IMR-90 (cell line): ENCODE results near the gene OR52N2.

ENCODE experiments used
- CHD1 ChIP-seq: IDR thresholded peaks from 2 replicates; pipeline ENCODE4 v1.6.1; 2012; ENCODE audit warnings: low read depth, low read length, improper control_type of control experiment
- POLR2A ChIP-seq: IDR thresholded peaks from 2 replicates; pipeline ENCODE4 v1.6.1; 2012; ENCODE audit warnings: mild to moderate bottlenecking, low read depth, low read length
- RAD21 ChIP-seq: IDR thresholded peaks from 2 replicates; pipeline ENCODE4 v1.6.1; 2012; ENCODE audit warnings: low read length, improper control_type of control experiment
- TF ChIP-seq, protein P1 (sequence below): conservative IDR thresholded peaks from 2 replicates; pipeline ENCODE4 v1.5.1; 2012; ENCODE audit warnings: mild to moderate bottlenecking, low read depth, low read length, improper control_type of control experiment
- TF ChIP-seq, protein P2 (sequence below): fragments of 150-350 bp; IDR thresholded peaks from 2 replicates; pipeline ENCODE4 v1.6.1; 2016; ENCODE audit warnings: low read depth, mild to moderate bottlenecking, low read length, moderate library complexity, borderline replicate concordance

DNA sequence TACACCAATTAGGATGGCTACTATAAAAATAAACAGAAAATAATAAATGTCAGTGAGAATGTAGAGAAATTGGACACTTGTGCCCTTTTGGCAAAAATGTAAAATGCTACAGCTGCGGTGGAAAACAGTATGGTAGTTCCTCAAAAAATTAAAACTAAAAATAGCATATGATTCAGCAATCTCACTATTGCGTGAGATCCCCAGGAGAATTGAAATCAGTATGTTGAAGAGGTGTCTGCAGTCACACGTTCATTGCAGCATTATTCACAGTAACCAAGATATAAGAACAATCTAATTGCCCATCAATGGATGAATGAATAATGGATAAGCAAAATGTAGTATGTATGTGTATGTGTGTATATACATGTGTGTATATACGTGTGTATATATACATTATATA is 6.8 kb downstream of the OR52N2 start:
- TF ChIP-seq POLR2A (no peak), RAD21 (no peak), CHD1 (no peak)
- TF ChIP-seq, protein P1, sequence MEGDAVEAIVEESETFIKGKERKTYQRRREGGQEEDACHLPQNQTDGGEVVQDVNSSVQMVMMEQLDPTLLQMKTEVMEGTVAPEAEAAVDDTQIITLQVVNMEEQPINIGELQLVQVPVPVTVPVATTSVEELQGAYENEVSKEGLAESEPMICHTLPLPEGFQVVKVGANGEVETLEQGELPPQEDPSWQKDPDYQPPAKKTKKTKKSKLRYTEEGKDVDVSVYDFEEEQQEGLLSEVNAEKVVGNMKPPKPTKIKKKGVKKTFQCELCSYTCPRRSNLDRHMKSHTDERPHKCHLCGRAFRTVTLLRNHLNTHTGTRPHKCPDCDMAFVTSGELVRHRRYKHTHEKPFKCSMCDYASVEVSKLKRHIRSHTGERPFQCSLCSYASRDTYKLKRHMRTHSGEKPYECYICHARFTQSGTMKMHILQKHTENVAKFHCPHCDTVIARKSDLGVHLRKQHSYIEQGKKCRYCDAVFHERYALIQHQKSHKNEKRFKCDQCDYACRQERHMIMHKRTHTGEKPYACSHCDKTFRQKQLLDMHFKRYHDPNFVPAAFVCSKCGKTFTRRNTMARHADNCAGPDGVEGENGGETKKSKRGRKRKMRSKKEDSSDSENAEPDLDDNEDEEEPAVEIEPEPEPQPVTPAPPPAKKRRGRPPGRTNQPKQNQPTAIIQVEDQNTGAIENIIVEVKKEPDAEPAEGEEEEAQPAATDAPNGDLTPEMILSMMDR, result no peak
- TF ChIP-seq, protein P2, sequence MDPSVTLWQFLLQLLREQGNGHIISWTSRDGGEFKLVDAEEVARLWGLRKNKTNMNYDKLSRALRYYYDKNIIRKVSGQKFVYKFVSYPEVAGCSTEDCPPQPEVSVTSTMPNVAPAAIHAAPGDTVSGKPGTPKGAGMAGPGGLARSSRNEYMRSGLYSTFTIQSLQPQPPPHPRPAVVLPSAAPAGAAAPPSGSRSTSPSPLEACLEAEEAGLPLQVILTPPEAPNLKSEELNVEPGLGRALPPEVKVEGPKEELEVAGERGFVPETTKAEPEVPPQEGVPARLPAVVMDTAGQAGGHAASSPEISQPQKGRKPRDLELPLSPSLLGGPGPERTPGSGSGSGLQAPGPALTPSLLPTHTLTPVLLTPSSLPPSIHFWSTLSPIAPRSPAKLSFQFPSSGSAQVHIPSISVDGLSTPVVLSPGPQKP, result no peak
